Activated T-helper 1 cell treated with Interleukin-2 at 50 U/mL for 16 hours (primary cell): ENCODE data around the gene MTUS2.
"Not testable (repeated sequence)": the region's sequence is repeated elsewhere in the genome, so short reads cannot be mapped to it uniquely, and the experiment has no call there.

ENCODE experiments used
- DNase-seq: peaks from one replicate; pipeline ENCODE4 v3.0.0-alpha.2; 2020; ENCODE audit warnings: low read depth

The MTUS2 gene

GRCh38 chr13:29164116-29164515 is 344.0 kb downstream of the MTUS2 start:
- DNase-seq: no peak

- DNase-seq: no peak
These were observed 345.1 kb downstream of the MTUS2 start for GRCh38 chr13:29165216-29165615.

GRCh38 chr13:29165840-29166239 is 345.7 kb downstream of the MTUS2 start:
- no peak for DNase-seq

GRCh38 chr13:29170436-29171082 is 350.4 kb downstream of the MTUS2 start:
- no peak for DNase-seq

GRCh38 chr13:29171244-29171643 is 351.1 kb downstream of the MTUS2 start:
- no peak for DNase-seq

- no peak for DNase-seq
These were observed 354.0 kb downstream of the MTUS2 start for GRCh38 chr13:29174093-29174492.

GRCh38 chr13:29175250-29175873 is 355.2 kb downstream of the MTUS2 start:
- DNase-seq: no peak

GRCh38 chr13:29180055-29180454 is 359.9 kb downstream of the MTUS2 start:
- no peak for DNase-seq

- no peak for DNase-seq
These were observed 362.1 kb downstream of the MTUS2 start for GRCh38 chr13:29182216-29182615.

GRCh38 chr13:29185926-29186325 is 365.8 kb downstream of the MTUS2 start:
- no peak for DNase-seq

- no peak for DNase-seq
These were observed 367.4 kb downstream of the MTUS2 start for GRCh38 chr13:29187584-29187983.

GRCh38 chr13:29190298-29190697 is 370.2 kb downstream of the MTUS2 start:
- no peak for DNase-seq

GRCh38 chr13:29193083-29193482 is 372.9 kb downstream of the MTUS2 start:
- no peak for DNase-seq

- DNase-seq: no peak
These were observed 375.3 kb downstream of the MTUS2 start for GRCh38 chr13:29195456-29195855.

GRCh38 chr13:29196409-29197074 is 376.4 kb downstream of the MTUS2 start:
- no peak for DNase-seq

GRCh38 chr13:29202753-29203152 is 382.6 kb downstream of the MTUS2 start:
- DNase-seq: not testable (repeated sequence)

GRCh38 chr13:29204651-29205050 is 384.5 kb downstream of the MTUS2 start:
- no peak for DNase-seq

GRCh38 chr13:29210676-29211075 is 390.5 kb downstream of the MTUS2 start:
- no peak for DNase-seq

GRCh38 chr13:29211162-29211561 is 391.0 kb downstream of the MTUS2 start:
- not testable (repeated sequence) for DNase-seq

GRCh38 chr13:29222458-29222857 is 402.3 kb downstream of the MTUS2 start:
- no peak for DNase-seq

GRCh38 chr13:29224206-29224605 is 404.1 kb downstream of the MTUS2 start:
- no peak for DNase-seq

- DNase-seq: no peak
These were observed 407.4 kb downstream of the MTUS2 start for GRCh38 chr13:29227576-29227975.

- DNase-seq: no peak
These were observed 410.2 kb downstream of the MTUS2 start for GRCh38 chr13:29230299-29230845.
